SK-N-SH (cell line): Measurements from ENCODE around the gene PAX9. TPM values are rescaled to one million over a fixed set of nuclear protein-coding genes. Genes with fewer than 3 reads are reported as not detected.

Experiments
- CTCF ChIA-PET: fragments of 300-600, 350-600 bp; formaldehyde crosslinking; extraction: SDS; loops from one replicate; lab custom pipeline; 2021; lab: Yijun Ruan, JAX
- POLR2A ChIA-PET: fragments of 350-600 bp; sonication (Branson Sonifier 250); formaldehyde crosslinking; extraction: SDS; loops from one replicate; lab custom pipeline; 2020; ENCODE audit warnings: antibody characterized with exemption, inconsistent platforms; lab: Yijun Ruan, JAX
- DNase-seq: peaks from one replicate; pipeline ENCODE4 v3.0.0; 2012
- H2AFZ ChIP-seq: fragments of 200-600 bp; sonication (generic); 2 replicates; pipeline ENCODE4 v1.8.1; 2016; ENCODE audit warnings: antibody characterized with exemption, mild to moderate bottlenecking, low read depth
- H3F3A ChIP-seq: fragments of 200-600 bp; sonication (generic); replicated peaks from 2 replicates; pipeline ENCODE3; 2016; ENCODE audit warnings: antibody characterized with exemption, mild to moderate bottlenecking; ENCODE audit not compliant: insufficient read depth
- H3K27ac ChIP-seq, 2 experiments: fragments of 200-500 bp in 1 of 2; fragments of 200-600 bp in 1 of 2; sonication (Bioruptor generic) in 1 of 2; sonication (generic), shearing (Covaris generic) in 1 of 2; 2 replicates each; pipeline versions ENCODE4 v1.5.1 to v1.6.1; 2014 to 2016; ENCODE audit warnings: low read depth in 2 of 2, inconsistent platforms in 1 of 2, low read length in 1 of 2, mild to moderate bottlenecking in 1 of 2, mixed read lengths in 1 of 2
- H3K27me3 ChIP-seq: fragments of 200-600 bp; sonication (generic), shearing (Covaris generic); 2 replicates; pipeline ENCODE4 v1.6.1; 2016; ENCODE audit warnings: mixed run types; ENCODE audit not compliant: insufficient read depth
- H3K36me3 ChIP-seq, 2 experiments: fragments of 200-500 bp in 1 of 2; fragments of 200-600 bp in 1 of 2; sonication (Bioruptor generic) in 1 of 2; sonication (generic) in 1 of 2; replicated peaks in 1 of 2; 2 replicates each; pipeline versions ENCODE3 to v1.5.1; 2014 to 2016; ENCODE audit warnings: low read length in 1 of 2, mild to moderate bottlenecking in 1 of 2; ENCODE audit not compliant: insufficient read depth in 2 of 2, control insufficient read depth in 1 of 2
- H3K4me1 ChIP-seq, 2 experiments: fragments of 200-500 bp in 1 of 2; fragments of 200-600 bp in 1 of 2; sonication (Bioruptor generic) in 1 of 2; sonication (generic), shearing (Covaris generic) in 1 of 2; 2 replicates each; pipeline versions ENCODE4 v1.5.1 to v1.6.1; 2014 to 2016; ENCODE audit warnings: low read depth in 1 of 2, low read length in 1 of 2, mixed run types in 1 of 2; ENCODE audit not compliant: insufficient read depth in 2 of 2, control insufficient read depth in 1 of 2
- H3K4me2 ChIP-seq: fragments of 200-600 bp; sonication (generic), shearing (Covaris generic); 2 replicates; pipeline ENCODE4 v1.6.1; 2017; ENCODE audit warnings: mixed run types
- H3K4me3 ChIP-seq, 2 experiments: fragments of 200-500 bp in 1 of 2; fragments of 200-600 bp in 1 of 2; sonication (Bioruptor generic) in 1 of 2; sonication (generic), shearing (Covaris generic) in 1 of 2; 2 replicates each; pipeline versions ENCODE4 v1.5.1 to v1.8.1; 2014 to 2016; ENCODE audit warnings: low read depth in 2 of 2, inconsistent platforms in 1 of 2, low read length in 1 of 2, mild to moderate bottlenecking in 1 of 2, mixed read lengths in 1 of 2, moderate library complexity in 1 of 2
- H3K79me2 ChIP-seq: fragments of 200-600 bp; sonication (generic); 2 replicates; pipeline ENCODE4 v1.8.1; 2017; ENCODE audit warnings: mild to moderate bottlenecking; ENCODE audit not compliant: insufficient read depth
- H3K9ac ChIP-seq: fragments of 200-600 bp; sonication (generic); 2 replicates; pipeline ENCODE4 v1.6.1; 2017; ENCODE audit warnings: mixed run types
- H3K9me2 ChIP-seq: fragments of 200-600 bp; sonication (generic); 2 replicates; pipeline ENCODE4 v1.6.1; 2017; ENCODE audit warnings: mixed run types
- H3K9me3 ChIP-seq: fragments of 200-600 bp; sonication (generic); 2 replicates; pipeline ENCODE4 v1.6.1; 2017; ENCODE audit warnings: mixed run types, mild to moderate bottlenecking, moderate library complexity
- H4K20me1 ChIP-seq: fragments of 200-600 bp; sonication (generic); 2 replicates; pipeline ENCODE4 v1.6.1; 2017; ENCODE audit warnings: mild to moderate bottlenecking, mixed run types; ENCODE audit not compliant: insufficient read depth
- EZH2phosphoT487 ChIP-seq: fragments of 200-600 bp; sonication (generic); IDR thresholded peaks from 2 replicates; pipeline ENCODE4 v1.6.1; 2017; ENCODE audit warnings: low read depth, mixed run types, mild to moderate bottlenecking, antibody characterized with exemption, moderate library complexity, borderline replicate concordance
- FOSL2 ChIP-seq: IDR thresholded peaks from 2 replicates; pipeline ENCODE4 v1.4.0; 2012; ENCODE audit warnings: low read depth, mild to moderate bottlenecking, moderate library complexity, borderline replicate concordance
- FOXM1 ChIP-seq: IDR thresholded peaks from 2 replicates; pipeline ENCODE4 v1.4.0; 2012; ENCODE audit warnings: low read depth, mild to moderate bottlenecking
- IRF3 ChIP-seq: fragments of 150-350 bp; IDR thresholded peaks from 2 replicates; pipeline ENCODE4 v1.6.1; 2016; ENCODE audit warnings: mild to moderate bottlenecking, low read depth, low read length
- MXI1 ChIP-seq: IDR thresholded peaks from 2 replicates; pipeline ENCODE4 v1.6.1; 2012; ENCODE audit warnings: mild to moderate bottlenecking, low read depth, low read length, improper control_type of control experiment
- NFIC ChIP-seq: IDR thresholded peaks from 2 replicates; pipeline ENCODE4 v1.4.0; 2012; ENCODE audit warnings: borderline replicate concordance
- NRF1 ChIP-seq: IDR thresholded peaks from 2 replicates; pipeline ENCODE4 v1.6.1; 2012; ENCODE audit warnings: low read depth, mild to moderate bottlenecking, low read length
- RAD21 ChIP-seq: IDR thresholded peaks from 2 replicates; pipeline ENCODE4 v1.6.1; 2012; ENCODE audit warnings: mild to moderate bottlenecking, low read length
- RFX5 ChIP-seq: IDR thresholded peaks from 2 replicates; pipeline ENCODE4 v1.6.1; 2012; ENCODE audit warnings: mild to moderate bottlenecking, improper control_type of control experiment, low read length
- SIN3A ChIP-seq: IDR thresholded peaks from 2 replicates; pipeline ENCODE4 v1.6.1; 2012; ENCODE audit warnings: low read depth, mild to moderate bottlenecking, low read length, moderate library complexity, borderline replicate concordance
- SMC3 ChIP-seq: IDR thresholded peaks from 2 replicates; pipeline ENCODE4 v1.6.1; 2012; ENCODE audit warnings: low read depth, low read length, improper control_type of control experiment
- TAF1 ChIP-seq: IDR thresholded peaks from 2 replicates; pipeline ENCODE4 v1.6.1; 2012; ENCODE audit warnings: low read depth, mild to moderate bottlenecking, low read length, moderate library complexity, borderline replicate concordance
- TEAD4 ChIP-seq: IDR thresholded peaks from 2 replicates; pipeline ENCODE4 v1.4.0; 2012; ENCODE audit warnings: mild to moderate bottlenecking, borderline replicate concordance; ENCODE audit not compliant: insufficient read depth
- USF1 ChIP-seq: IDR thresholded peaks from 2 replicates; pipeline ENCODE4 v1.4.0; 2012; ENCODE audit warnings: low read depth, borderline replicate concordance
- USF2 ChIP-seq: fragments of 150-350 bp; IDR thresholded peaks from 2 replicates; pipeline ENCODE4 v1.6.1; 2017; ENCODE audit warnings: antibody characterized with exemption, low read length, low read depth, borderline replicate concordance
- YY1 ChIP-seq: IDR thresholded peaks from 2 replicates; pipeline ENCODE4 v1.4.0; 2012; ENCODE audit warnings: low read depth, mild to moderate bottlenecking
- ZBTB33 ChIP-seq: IDR thresholded peaks from 2 replicates; pipeline ENCODE4 v1.4.0; 2012; ENCODE audit warnings: low read depth, borderline replicate concordance
- WGBS: methylation state at CpG from one replicate; pipeline ENCODE4 v1.1.6; 2017; ENCODE audit warnings: low lambda C conversion rate; 5-methylcytosine and 5-hydroxymethylcytosine counted together
- polyA plus RNA-seq, 3 experiments: library from polyadenylated mRNA; depleted of rRNA; stranded (reverse); fragments of >200 nt; gene quantifications; 2 replicates each; pipeline ENCODE4 v1.2.3, GENCODE V29; 2012

PAX9 gene
- polyA plus RNA-seq, 1 of the 3 experiments (the other 2 are of a cell fraction) = not detected

- Histone ChIP-seq H3K9ac (no peak overlapping the region), H4K20me1 (no peaks in the 10 kb centered on the region), H3K9me3 (no peaks in the 10 kb centered on the region), H3K4me3 (no peak overlapping the region), H3K4me1 (no peaks in the 10 kb centered on the region; a peak in 1 of 4 replicates), H3K27ac (no peak overlapping the region), H3K27me3 (peaks cover 58% of the 10 kb centered on the region), H3K79me2 (no peaks in the 10 kb centered on the region), H3K4me2 (peak overlapping the region; percentile 41; the same call in 1 of the 2 replicates), H3K36me3 (no peaks in the 10 kb centered on the region), H2AFZ (no peak overlapping the region), H3K9me2 (no peaks in the 10 kb centered on the region), H3F3A (no peaks in the 10 kb centered on the region)
- ChIA-PET POLR2A (no interaction called here), CTCF (no interaction called here)
- TF ChIP-seq SMC3 (no peak), RFX5 (no peak), ZBTB33 (no peak), NRF1 (no peak), TAF1 (no peak), RAD21 (no peak), NFIC (no peak), MXI1 (no peak)
- no peak for DNase-seq
- WGBS = 18% methylated on average over 9 of the region's 9 CpGs
These were observed 2.9 kb downstream of the PAX9 start for GRCh38 chr14:36664322-36665193.

- no peaks in the 10 kb centered on the region; a peak in 1 of 4 replicates for H3K4me1 ChIP-seq
- ChIA-PET POLR2A (no interaction called here), CTCF (no interaction called here)
- H3F3A ChIP-seq = no peaks in the 10 kb centered on the region
- H3K9ac ChIP-seq = no peak overlapping the region
- no peak overlapping the region for H3K4me2 ChIP-seq
- H2AFZ ChIP-seq = no peak overlapping the region
- H3K9me2 ChIP-seq = no peaks in the 10 kb centered on the region
- H4K20me1 ChIP-seq = no peaks in the 10 kb centered on the region
- peaks cover 44% of the 10 kb centered on the region for H3K27me3 ChIP-seq
- WGBS = 47% methylated on average over 9 of the region's 18 CpGs
- no peaks in the 10 kb centered on the region for H3K36me3 ChIP-seq
- no peaks in the 10 kb centered on the region for H3K9me3 ChIP-seq
- no peak for DNase-seq
- H3K27ac ChIP-seq = no peak overlapping the region
- H3K4me3 ChIP-seq = no peak overlapping the region
- no peaks in the 10 kb centered on the region for H3K79me2 ChIP-seq
- TF ChIP-seq ZBTB33 (no peak), USF2 (no peak), YY1 (no peak), FOSL2 (no peak), FOXM1 (no peak), SMC3 (no peak), TEAD4 (no peak), EZH2phosphoT487 (no peak), SIN3A (no peak), IRF3 (no peak), USF1 (no peak)
These were observed 4.3 kb downstream of the PAX9 start for GRCh38 chr14:36665887-36666415.
